Common myeloid progenitor, CD34-positive (primary cell): ENCODE results near the gene MRTO4.

ENCODE experiments used
- CTCF ChIA-PET: fragments of 350-600 bp; sonication (Branson Sonifier 250); formaldehyde crosslinking; loops from one replicate; lab custom pipeline; 2021; ENCODE audit warnings: antibody characterized with exemption; lab: Charles Lee
- POLR2A ChIA-PET: fragments of 350-600 bp; sonication (Branson Sonifier 250); formaldehyde crosslinking; loops from one replicate; lab custom pipeline; 2021; ENCODE audit warnings: antibody characterized with exemption; lab: Charles Lee
- DNase-seq, 3 donors: peaks; one replicate each; pipeline versions ENCODE4 v3.0.0 to v3.0.0-alpha.2; 2013
- H3K27ac ChIP-seq, 2 experiments: 1 replicate in 1 of 2; 2 replicates in 1 of 2; pipeline ENCODE4 v1.7.0; 2013; ENCODE audit warnings: inconsistent platforms in 2 of 2, low read length in 2 of 2, mild to moderate bottlenecking in 2 of 2, low read depth in 1 of 2, moderate library complexity in 1 of 2; ENCODE audit not compliant: severe bottlenecking in 2 of 2, insufficient read depth in 1 of 2, poor library complexity in 1 of 2
- H3K27me3 ChIP-seq, 5 experiments: replicated peaks in 2 of 5; 1 replicate in 3 of 5; 2 replicates in 2 of 5; pipeline versions ENCODE4 v1.6.1 to v1.7.0; 2013; ENCODE audit warnings: low read length in 4 of 5, mild to moderate bottlenecking in 2 of 5, moderate library complexity in 2 of 5, inconsistent platforms in 1 of 5; ENCODE audit not compliant: insufficient read depth in 5 of 5, control insufficient read depth in 4 of 5
- H3K36me3 ChIP-seq, 4 experiments: 1 replicate in 2 of 4; 2 replicates in 2 of 4; pipeline versions ENCODE4 v1.6.1 to v1.7.0; 2013; ENCODE audit warnings: low read length in 3 of 4, control low read depth in 1 of 4, mild to moderate bottlenecking in 1 of 4; ENCODE audit not compliant: control insufficient read depth in 4 of 4, insufficient read depth in 4 of 4
- H3K4me1 ChIP-seq, 4 experiments: 1 replicate in 3 of 4; 2 replicates in 1 of 4; pipeline versions ENCODE4 v1.6.1 to v1.7.1; 2013; ENCODE audit warnings: low read length in 3 of 4, mild to moderate bottlenecking in 3 of 4, control low read depth in 1 of 4, inconsistent platforms in 1 of 4, moderate library complexity in 1 of 4; ENCODE audit not compliant: control insufficient read depth in 4 of 4, insufficient read depth in 4 of 4; ENCODE audit errors: control extremely low read depth in 1 of 4
- H3K4me3 ChIP-seq, 7 experiments: 1 replicate in 4 of 7; 2 replicates in 3 of 7; pipeline versions ENCODE4 v1.5.1 to v1.7.0; 2013; ENCODE audit warnings: mild to moderate bottlenecking in 7 of 7, low read length in 6 of 7, moderate library complexity in 6 of 7, inconsistent platforms in 2 of 7, low read depth in 2 of 7, control low read depth in 1 of 7; ENCODE audit not compliant: insufficient read depth in 4 of 7, control insufficient read depth in 1 of 7; ENCODE audit errors: extremely low read depth in 1 of 7
- H3K9me3 ChIP-seq, 5 experiments: 1 replicate in 4 of 5; 2 replicates in 1 of 5; pipeline versions ENCODE4 v1.6.1 to v1.7.1; 2013; ENCODE audit warnings: low read length in 4 of 5, mild to moderate bottlenecking in 2 of 5, inconsistent platforms in 1 of 5, low read depth in 1 of 5, moderate library complexity in 1 of 5; ENCODE audit not compliant: control insufficient read depth in 4 of 5, insufficient read depth in 2 of 5; ENCODE audit errors: control extremely low read depth in 1 of 5
- WGBS: methylation state at CpG from one replicate; pipeline ENCODE4 v1.1.5; 2013; ENCODE audit not compliant: insufficient coverage; 5-methylcytosine and 5-hydroxymethylcytosine counted together

MRTO4 gene

DNA sequence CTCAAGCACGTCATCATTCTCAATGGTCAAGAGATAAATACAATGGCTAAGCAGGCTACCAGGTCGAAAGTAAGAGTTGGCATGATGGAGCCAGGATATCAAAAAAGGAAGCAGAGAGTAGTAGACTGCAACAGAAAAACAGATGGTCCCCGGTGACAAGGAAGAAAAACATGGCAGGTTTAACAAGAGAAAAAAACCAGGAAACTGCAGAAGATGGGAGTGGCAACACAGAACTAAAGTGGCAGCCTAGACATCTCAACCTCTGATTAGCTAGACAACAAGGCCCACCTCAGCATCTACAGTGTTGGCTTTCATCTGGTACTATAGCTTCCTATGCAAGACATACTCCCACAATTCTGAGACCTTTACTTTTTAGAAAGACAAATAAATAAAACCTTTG is 44.7 kb upstream of the MRTO4 start:
- Histone ChIP-seq H3K9me3 (no peaks in the 10 kb centered on the region), H3K4me3 (peak overlapping the region in 1 of 7 experiments; percentile 48), H3K36me3 (peaks cover 0 to 5% (median 0%) of the 10 kb centered on the region in 4 experiments), H3K4me1 (peaks cover 24 to 61% (median 41%) of the 10 kb centered on the region in 4 experiments), H3K27ac (no peak overlapping the region), H3K27me3 (no peaks in the 10 kb centered on the region)
- ChIA-PET POLR2A (interaction anchor here (0.9 kb wide), 1 partner anchor 29 kb away, joined by 4 read pairs; no protein-coding TSS in a partner anchor), CTCF (interaction anchor here (3.3 kb wide), 1 partner anchor 10 kb away, joined by 11 read pairs; no protein-coding TSS in a partner anchor)
- 24% methylated on average over 3 of the region's 3 CpGs for WGBS
- peak; percentile 19 to 76 (median 56) for DNase-seq

DNA sequence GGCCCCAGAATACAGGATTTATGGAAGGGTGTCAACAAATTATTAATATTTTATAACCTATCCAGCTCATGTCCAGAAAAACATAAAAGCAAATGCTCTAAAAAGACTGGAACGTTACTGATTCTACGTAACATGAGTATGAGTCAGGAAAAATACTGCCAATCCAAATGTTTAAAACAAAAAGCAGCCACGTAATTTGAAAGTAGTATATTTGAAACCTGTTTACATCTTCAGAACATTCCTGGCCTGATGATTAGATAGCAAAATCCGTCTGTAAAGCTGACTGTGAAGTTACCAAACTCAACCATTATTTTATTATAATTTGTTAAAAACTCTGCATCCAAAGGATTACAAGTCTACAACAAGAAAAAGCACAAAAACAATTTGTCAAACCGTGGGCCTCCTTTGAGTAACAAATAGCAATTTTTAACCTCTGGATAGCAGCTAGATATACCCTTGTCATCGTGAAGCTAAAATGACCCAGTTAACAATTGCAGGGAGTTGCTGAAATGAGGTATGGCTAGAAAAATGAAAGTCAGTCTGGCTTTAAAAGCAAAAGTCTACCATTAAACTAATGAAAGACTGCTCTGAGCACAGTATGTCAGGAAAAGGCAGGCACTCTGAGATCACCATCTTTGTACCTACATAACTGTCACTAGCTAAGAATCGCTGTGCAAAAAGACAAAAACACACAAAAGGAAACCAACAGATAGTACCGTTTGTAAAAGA is 42.7 kb upstream of the MRTO4 start:
- Histone ChIP-seq H3K9me3 (no peaks in the 10 kb centered on the region), H3K36me3 (peaks cover 0 to 21% (median 6%) of the 10 kb centered on the region in 4 experiments), H3K4me1 (peaks cover 27 to 66% (median 46%) of the 10 kb centered on the region in 4 experiments), H3K27me3 (no peaks in the 10 kb centered on the region), H3K27ac (peak overlapping the region; percentile 95 to 98), H3K4me3 (peak overlapping the region in 6 of 7 experiments; percentile 91 to 99 (median 96))
- POLR2A ChIA-PET = interaction anchor here (1.4 to 3.4 kb wide), 2 partner anchors 9 to 29 kb away, joined by 3 to 15 read pairs; no protein-coding TSS in a partner anchor
- DNase-seq = peak in 1 of 3 donors; percentile 19
- CTCF ChIA-PET = interaction anchor here (0.7 to 3.3 kb wide), 7 partner anchors 10 to 140 kb away, joined by 3 to 12 read pairs (median 3); no protein-coding TSS in a partner anchor
- 61% methylated on average over 3 of the region's 8 CpGs for WGBS

DNA sequence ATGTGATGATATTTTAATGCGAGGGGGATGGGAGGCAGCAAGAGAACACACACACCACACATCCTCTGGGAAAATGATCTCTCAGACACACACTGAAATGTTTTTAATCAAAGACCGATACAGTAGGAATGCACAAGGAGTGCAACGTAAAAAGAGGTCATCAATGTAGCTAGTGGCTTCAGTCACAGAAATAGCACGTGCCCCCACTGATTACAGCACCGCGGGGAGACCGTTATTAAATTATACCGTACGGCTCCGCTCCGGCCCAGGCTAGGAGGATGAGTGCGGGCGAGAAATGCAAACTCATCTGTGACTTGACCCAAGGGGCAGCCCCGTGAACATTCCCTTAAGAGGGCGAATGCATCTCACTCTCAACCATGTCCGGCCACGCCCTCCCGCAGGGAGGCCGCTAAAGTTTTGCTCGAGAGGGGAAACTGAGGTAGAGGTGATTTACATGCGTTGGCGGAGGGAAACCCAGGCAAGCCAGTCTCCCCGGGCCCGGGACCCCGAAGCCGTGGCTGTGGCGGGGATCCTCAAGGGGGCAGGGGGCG is 42.1 kb upstream of the MRTO4 start:
- ChIA-PET CTCF (interaction anchor here (0.7 to 2.2 kb wide), 6 partner anchors 10 to 139 kb away, joined by 3 to 12 read pairs (median 6); no protein-coding TSS in a partner anchor), POLR2A (interaction anchor here (0.7 to 3.4 kb wide), 4 partner anchors 10 to 598 kb away, joined by 3 to 15 read pairs (median 3); no protein-coding TSS in a partner anchor)
- 0% methylated on average over 17 of the region's 28 CpGs for WGBS
- peaks cover 27 to 64% (median 45%) of the 10 kb centered on the region in 4 experiments for H3K4me1 ChIP-seq
- DNase-seq = peak; percentile 46 to 73 (median 64)
- H3K9me3 ChIP-seq = no peaks in the 10 kb centered on the region
- no peaks in the 10 kb centered on the region for H3K27me3 ChIP-seq
- H3K27ac ChIP-seq = peak overlapping the region; percentile 95 to 98
- peak overlapping the region; percentile 91 to 99 (median 96) for H3K4me3 ChIP-seq
- peaks cover 0 to 28% (median 8%) of the 10 kb centered on the region in 4 experiments for H3K36me3 ChIP-seq

DNA sequence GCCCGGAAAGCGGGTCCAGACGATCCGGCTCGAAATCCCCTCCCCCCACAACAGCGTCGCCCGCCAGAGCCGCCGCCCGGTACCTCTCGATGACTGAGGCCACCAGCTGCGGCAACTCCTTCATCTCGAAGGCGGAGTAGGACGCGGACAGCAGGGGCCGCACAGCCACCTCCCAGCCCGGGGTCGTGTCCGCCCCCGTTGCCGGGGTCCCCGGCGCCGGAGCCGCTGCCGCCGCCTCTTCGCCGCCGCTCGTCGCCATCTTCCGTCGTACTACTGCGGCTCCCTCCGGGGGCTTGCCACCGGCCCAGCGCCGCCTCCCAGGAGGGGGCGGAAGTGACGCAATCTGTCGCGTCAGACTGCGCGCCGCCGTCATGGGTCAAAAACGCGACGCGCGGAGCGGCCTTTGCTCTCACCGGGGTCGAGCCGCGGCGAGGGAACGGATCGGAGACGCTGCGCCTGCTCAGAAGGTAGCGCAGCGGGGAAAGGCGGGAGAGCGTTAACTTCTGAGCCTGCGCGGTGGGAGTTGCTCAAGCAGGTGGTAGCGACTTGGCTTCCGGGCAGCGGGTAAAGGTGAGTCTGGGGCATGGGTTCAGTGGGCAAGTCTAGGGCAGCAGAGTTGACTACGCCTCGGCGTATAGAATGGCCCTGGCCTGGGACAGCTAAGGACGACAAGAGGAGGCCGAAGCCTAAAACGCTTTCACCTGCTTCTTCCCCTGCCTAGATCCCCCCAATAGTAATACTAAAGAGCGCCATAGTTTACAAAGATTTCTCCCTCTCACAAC is 41.4 kb upstream of the MRTO4 start, which contains the start of gene UBR4:
Gene UBR4, minus strand, starts transcription at position 277 of the 782 bp plus-strand sequence. Its CDS starts 18 bp downstream, at position 259.
- Histone ChIP-seq H3K4me3 (peak within 1 kb of the TSS; percentile 91 to 99 (median 96)), H3K36me3 (peaks cover 0 to 31% (median 8%) of the 10 kb centered on the region in 4 experiments), H3K9me3 (no peaks in the 10 kb centered on the region), H3K4me1 (peaks cover 24 to 63% (median 43%) of the 10 kb centered on the region in 4 experiments), H3K27me3 (no peaks in the 10 kb centered on the region), H3K27ac (peak within 1 kb of the TSS; percentile 95 to 98)
- POLR2A ChIA-PET = interaction anchor here (0.5 to 3.4 kb wide), 8 partner anchors 10 to 1374 kb away, joined by 3 to 15 read pairs (median 4); partner anchors contain the start of genes EMC1 and MRTO4
- DNase-seq = peak; percentile 95 to 97 (median 97)
- WGBS = 0% methylated on average over 69 of the region's 80 CpGs
- CTCF ChIA-PET = interaction anchor here (1.1 to 2.0 kb wide), 3 partner anchors 10 to 17 kb away, joined by 4 to 8 read pairs (median 5); no protein-coding TSS in a partner anchor

DNA sequence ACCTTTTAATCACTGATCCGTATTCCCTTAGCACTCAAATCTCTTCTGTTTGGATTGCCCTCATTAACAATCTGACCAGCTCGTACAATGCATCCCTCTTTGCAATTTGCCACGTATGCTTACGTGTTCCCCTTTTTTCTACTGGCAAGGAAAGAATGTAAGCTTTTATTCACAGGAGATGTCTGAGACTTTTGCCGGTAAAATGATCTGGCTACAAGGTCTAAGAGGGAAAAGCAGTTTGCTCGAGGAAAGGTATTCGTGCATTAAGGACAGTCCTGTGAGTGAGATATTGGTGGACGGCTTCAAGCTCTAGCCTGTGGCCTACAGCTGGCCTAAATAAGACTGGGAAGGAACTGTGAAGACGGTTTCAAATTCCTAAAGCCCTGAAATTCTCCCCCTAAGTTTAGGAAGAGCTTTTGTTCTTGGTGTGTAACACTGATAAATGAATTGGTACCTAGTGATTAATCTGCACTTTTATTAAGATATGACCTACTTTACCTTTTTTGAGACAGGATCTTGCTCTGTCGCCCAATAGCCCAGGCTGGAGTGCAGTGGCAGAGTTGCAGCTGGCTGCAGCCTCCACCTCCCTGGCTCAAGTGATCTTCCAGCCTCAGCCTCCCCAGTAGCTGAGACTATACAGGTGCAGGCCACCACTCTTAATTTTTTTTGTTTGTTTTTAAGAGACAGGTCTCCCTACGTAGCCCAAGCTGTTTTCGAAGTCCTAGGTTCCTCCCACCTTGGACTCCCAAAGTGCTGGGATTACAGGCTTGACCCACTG is 40.6 kb upstream of the MRTO4 start:
- DNase-seq = peak; percentile 15 to 47 (median 43)
- peaks cover 0 to 31% (median 11%) of the 10 kb centered on the region in 4 experiments for H3K36me3 ChIP-seq
- peak overlapping the region; percentile 95 to 98 for H3K27ac ChIP-seq
- peaks cover 23 to 56% (median 40%) of the 10 kb centered on the region in 4 experiments for H3K4me1 ChIP-seq
- POLR2A ChIA-PET = interaction anchor here (0.5 to 3.4 kb wide), 5 partner anchors 13 to 1373 kb away, joined by 3 to 15 read pairs (median 7); partner anchors contain the start of genes EMC1 and MRTO4
- no peaks in the 10 kb centered on the region for H3K9me3 ChIP-seq
- peak overlapping the region in 6 of 7 experiments; percentile 91 to 99 (median 96) for H3K4me3 ChIP-seq
- WGBS = 20% methylated on average over 10 of the region's 12 CpGs
- CTCF ChIA-PET = interaction anchor here (0.8 to 2.0 kb wide), 6 partner anchors 9 to 61 kb away, joined by 3 to 8 read pairs (median 4); no protein-coding TSS in a partner anchor
- no peaks in the 10 kb centered on the region for H3K27me3 ChIP-seq
